HEK293 (cell line): ENCODE measurements around the gene MS4A14.

ENCODE experiments used
- CTCF ChIA-PET: fragments of 350-600 bp; formaldehyde crosslinking; extraction: SDS; loops from one replicate; lab custom pipeline; 2021; ENCODE audit warnings: antibody characterized with exemption; lab: Yijun Ruan, JAX
- POLR2A ChIA-PET: fragments of 300-600 bp; formaldehyde crosslinking; extraction: SDS; loops from one replicate; lab custom pipeline; 2020; ENCODE audit warnings: antibody characterized with exemption, inconsistent platforms; lab: Yijun Ruan, JAX
- H3K27ac ChIP-seq: fragments of 200-500 bp; sonication (Bioruptor generic); 2 replicates; pipeline ENCODE4 v1.5.1; 2014; ENCODE audit warnings: low read depth, low read length, control low read depth, inconsistent platforms; ENCODE audit errors: extremely low read depth
- H3K36me3 ChIP-seq, 2 experiments: fragments of 200-500 bp in 1 of 2; sonication (Bioruptor generic) in 1 of 2; 1 replicate in 1 of 2; 2 replicates in 1 of 2; pipeline ENCODE4 v1.5.1; 2014 to 2017; ENCODE audit warnings: inconsistent platforms in 2 of 2, low read length in 2 of 2; ENCODE audit not compliant: control insufficient read depth in 2 of 2, insufficient read depth in 1 of 2
- H3K4me1 ChIP-seq: fragments of 200-500 bp; sonication (Bioruptor generic); 2 replicates; pipeline ENCODE4 v1.5.1; 2014; ENCODE audit warnings: mild to moderate bottlenecking, low read length, inconsistent platforms; ENCODE audit not compliant: control insufficient read depth, insufficient read depth
- H3K4me3 ChIP-seq: 2 replicates; pipeline ENCODE4 v1.5.1; 2011; ENCODE audit warnings: low read depth, mild to moderate bottlenecking, control low read depth, low read length, moderate library complexity
- H3K9me3 ChIP-seq: fragments of 200-500 bp; sonication (Bioruptor generic); 2 replicates; pipeline ENCODE4 v1.5.1; 2014; ENCODE audit warnings: low read depth, low read length, inconsistent platforms; ENCODE audit not compliant: control insufficient read depth, insufficient read depth
- EGR2 ChIP-seq: fragments of 450-650 bp; formaldehyde crosslinking; IDR thresholded peaks from 2 replicates; pipeline ENCODE4 v1.5.1; 2016; ENCODE audit warnings: low read depth, missing biosample characterization, missing genetic modification characterization
- ZBTB1 ChIP-seq: fragments of 450-650 bp; formaldehyde crosslinking; IDR thresholded peaks from 2 replicates; pipeline ENCODE4 v1.5.1; 2016; ENCODE audit warnings: missing biosample characterization, missing genetic modification characterization
- ZFHX2 ChIP-seq: fragments of 450-650 bp; formaldehyde crosslinking; conservative IDR thresholded peaks from 2 replicates; pipeline ENCODE4 v1.5.1; 2016; ENCODE audit warnings: missing biosample characterization, missing genetic modification characterization
- ZFP37 ChIP-seq: fragments of 450-650 bp; formaldehyde crosslinking; IDR thresholded peaks from 2 replicates; pipeline ENCODE4 v1.5.1; 2016; ENCODE audit warnings: missing biosample characterization, missing genetic modification characterization
- ZNF449 ChIP-seq: fragments of 450-650 bp; formaldehyde crosslinking; IDR thresholded peaks from 2 replicates; pipeline ENCODE4 v1.5.1; 2017; ENCODE audit warnings: missing biosample characterization, mild to moderate bottlenecking, missing genetic modification characterization, moderate library complexity
- ZNF549 ChIP-seq: fragments of 450-650 bp; IDR thresholded peaks from 2 replicates; pipeline ENCODE4 v1.5.1; 2018; ENCODE audit warnings: missing biosample characterization, missing genetic modification characterization, mild to moderate bottlenecking, inconsistent platforms, moderate library complexity
- ZNF560 ChIP-seq: fragments of 450-650 bp; formaldehyde crosslinking; IDR thresholded peaks from 2 replicates; pipeline ENCODE4 v1.5.1; 2017; ENCODE audit warnings: missing biosample characterization, missing genetic modification characterization, borderline replicate concordance
- TF ChIP-seq, protein P1 (sequence below): fragments of 450-650 bp; formaldehyde crosslinking; IDR thresholded peaks from 2 replicates; pipeline ENCODE4 v1.5.1; 2017; ENCODE audit warnings: missing biosample characterization, missing genetic modification characterization

The MS4A14 gene

DNA sequence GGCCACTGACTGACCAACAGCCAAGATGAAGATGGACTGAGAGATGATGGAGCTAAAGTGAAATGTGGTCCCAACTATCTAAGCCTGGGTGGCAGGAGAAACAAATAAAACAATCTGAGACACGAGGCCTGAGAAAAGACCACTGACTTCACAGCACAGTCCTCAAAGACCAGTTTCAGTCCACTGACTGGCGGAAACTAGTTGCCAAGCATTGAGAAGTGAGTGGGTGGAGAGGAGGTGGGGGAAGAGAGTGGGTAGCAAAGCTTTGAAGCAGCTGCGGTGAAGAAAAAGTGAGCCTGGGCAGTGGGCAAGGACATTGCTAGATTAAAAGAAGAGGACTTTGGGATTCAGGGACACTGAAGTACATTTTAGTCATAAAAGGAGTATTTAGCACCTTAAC lies 61.3 kb downstream of the MS4A14 start:
- POLR2A ChIA-PET = no interaction called here
- CTCF ChIA-PET = no interaction called here

DNA sequence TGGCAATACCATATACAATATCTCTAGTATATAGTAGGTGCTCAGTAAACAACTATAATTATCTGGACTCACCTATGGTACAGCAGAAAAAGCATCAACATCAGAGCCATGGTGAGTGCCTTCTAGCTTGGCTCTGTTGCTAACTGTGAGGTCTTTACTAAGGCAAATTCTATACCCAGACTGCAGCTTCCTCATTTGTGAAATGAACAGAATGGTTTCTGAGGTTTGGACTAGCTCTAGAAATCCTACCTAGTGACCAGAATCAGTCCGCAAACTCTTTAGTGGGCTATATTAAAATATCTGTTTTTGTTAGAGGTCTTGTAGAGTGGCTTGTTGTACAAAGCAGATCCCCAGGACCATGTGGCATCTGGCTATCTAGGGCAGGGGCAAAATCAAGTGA lies 63.1 kb downstream of the MS4A14 start:
- H3K4me3 ChIP-seq = no peak overlapping the region
- ChIA-PET POLR2A (no interaction called here), CTCF (no interaction called here)
- no peaks in the 10 kb centered on the region for H3K36me3 ChIP-seq
- no peaks in the 10 kb centered on the region for H3K4me1 ChIP-seq
- H3K27ac ChIP-seq = no peak overlapping the region
- TF ChIP-seq ZFP37 (tag by site-specific recombination) = no peak
- no peaks in the 10 kb centered on the region for H3K9me3 ChIP-seq

More for the DNA sequence above, 61.3 kb downstream of the MS4A14 start:
- H3K4me1 ChIP-seq = no peaks in the 10 kb centered on the region
- no peaks in the 10 kb centered on the region for H3K36me3 ChIP-seq
- no peak for TF ChIP-seq ZBTB1
- TF ChIP-seq, protein P1, sequence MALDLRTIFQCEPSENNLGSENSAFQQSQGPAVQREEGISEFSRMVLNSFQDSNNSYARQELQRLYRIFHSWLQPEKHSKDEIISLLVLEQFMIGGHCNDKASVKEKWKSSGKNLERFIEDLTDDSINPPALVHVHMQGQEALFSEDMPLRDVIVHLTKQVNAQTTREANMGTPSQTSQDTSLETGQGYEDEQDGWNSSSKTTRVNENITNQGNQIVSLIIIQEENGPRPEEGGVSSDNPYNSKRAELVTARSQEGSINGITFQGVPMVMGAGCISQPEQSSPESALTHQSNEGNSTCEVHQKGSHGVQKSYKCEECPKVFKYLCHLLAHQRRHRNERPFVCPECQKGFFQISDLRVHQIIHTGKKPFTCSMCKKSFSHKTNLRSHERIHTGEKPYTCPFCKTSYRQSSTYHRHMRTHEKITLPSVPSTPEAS (tag by site-specific recombination) = no peak
- TF ChIP-seq ZFHX2 (tag by site-specific recombination) = 0 out of 2 replicates have a peak, but pooled peaks have one; percentile 24
- TF ChIP-seq ZNF549 (tag by site-specific recombination) = no peak
- TF ChIP-seq ZNF449 (tag by site-specific recombination) = no peak
- TF ChIP-seq EGR2 (tag by site-specific recombination) = peak; percentile 17; the same call in 1 of the 2 replicates
- no peak for TF ChIP-seq ZNF560
- H3K27ac ChIP-seq = no peak overlapping the region
- H3K4me3 ChIP-seq = no peak overlapping the region
- no peaks in the 10 kb centered on the region for H3K9me3 ChIP-seq
